K562 (cell line): ENCODE results near the gene RBMS3. TPM values are rescaled to one million over a fixed set of nuclear protein-coding genes. Genes with fewer than 3 reads are reported as not detected.

ENCODE experiments used
- ATAC-seq: fragments of 200-7000 bp; cut with Tn5 transposase; 3 replicates; pipeline ENCODE4 v1.9.1; 2020; ENCODE audit warnings: moderate library complexity
- BruUV-seq: library from RNA; stranded (reverse); fragments of 400-500 nt; replicated peaks from 2 replicates; lab custom pipeline; 2021; lab: Mats Ljungman, UMichigan
- CTCF ChIA-PET: fragments of 300-600 bp; formaldehyde crosslinking; extraction: SDS; loops from one replicate; lab custom pipeline; 2021; ENCODE audit warnings: low intra/inter-chr PET ratio; lab: Yijun Ruan, JAX
- POLR2A ChIA-PET: fragments of 300-600, 350-650 bp; sonication (Branson Sonifier 250); formaldehyde crosslinking; extraction: SDS; loops from one replicate; lab custom pipeline; 2021; ENCODE audit warnings: antibody characterized with exemption, inconsistent platforms; lab: Yijun Ruan, JAX
- DNase-seq, 4 experiments: peaks; one replicate each; pipeline versions ENCODE4 v3.0.0 to v3.0.0-alpha.2; 2011 to 2018; ENCODE audit warnings: low spot score in 3 of 4, mixed read lengths in 3 of 4; ENCODE audit errors: extremely low read depth in 1 of 4
- FAIRE-seq: peaks from 2 replicates; lab custom pipeline; 2011; peaks lifted over from hg19 to GRCh38; lab: Jason Lieb, UNC
- H2AFZ ChIP-seq: 2 replicates; pipeline ENCODE4 v1.6.0; 2011; ENCODE audit warnings: low read depth, low read length, control low read depth, inconsistent platforms
- H3K27ac ChIP-seq: fragments of 200-600 bp; 3 replicates; pipeline ENCODE4 v1.8.0; 2011; ENCODE audit warnings: low read depth, mild to moderate bottlenecking, control low read depth, inconsistent platforms, low read length, moderate library complexity, mixed read lengths; ENCODE audit errors: extremely low read depth
- H3K27me3 ChIP-seq, 2 experiments: fragments of 300-600 bp in 1 of 2; 2 replicates in 1 of 2; 3 replicates in 1 of 2; pipeline versions ENCODE4 v1.6.0 to v1.8.0; 2011; ENCODE audit warnings: inconsistent platforms in 2 of 2, low read length in 2 of 2, mild to moderate bottlenecking in 1 of 2, mixed read lengths in 1 of 2, moderate library complexity in 1 of 2; ENCODE audit not compliant: control insufficient read depth in 2 of 2, insufficient read depth in 2 of 2
- H3K36me3 ChIP-seq: fragments of 300-600 bp; 3 replicates; pipeline ENCODE4 v1.8.0; 2011; ENCODE audit warnings: mild to moderate bottlenecking, low read length, inconsistent platforms; ENCODE audit not compliant: control insufficient read depth, insufficient read depth
- H3K4me1 ChIP-seq, 2 experiments: fragments of 200-600 bp in 1 of 2; replicated peaks in 1 of 2; 2 replicates in 1 of 2; 3 replicates in 1 of 2; pipeline versions ENCODE4 v1.5.1 to v1.8.0; 2011; ENCODE audit warnings: inconsistent platforms in 2 of 2, low read length in 2 of 2, mild to moderate bottlenecking in 1 of 2, mixed read lengths in 1 of 2, moderate library complexity in 1 of 2; ENCODE audit not compliant: control insufficient read depth in 2 of 2, insufficient read depth in 2 of 2
- H3K4me2 ChIP-seq: 2 replicates; pipeline ENCODE4 v1.6.1; 2011; ENCODE audit warnings: low read length, control low read depth, inconsistent platforms, mixed read lengths; ENCODE audit not compliant: insufficient read depth
- H3K4me3 ChIP-seq: fragments of 200-600 bp; sonication (generic), shearing (Covaris generic); 2 replicates; pipeline ENCODE4 v1.5.1; 2016; ENCODE audit warnings: control low read depth, inconsistent platforms
- H3K79me2 ChIP-seq: fragments of 200-600 bp; 3 replicates; pipeline ENCODE4 v1.8.0; 2011; ENCODE audit warnings: low read length, inconsistent platforms; ENCODE audit not compliant: control insufficient read depth, insufficient read depth
- H3K9ac ChIP-seq, 2 experiments: 2 replicates each; pipeline versions ENCODE4 v1.6.0 to v1.6.1; 2011; ENCODE audit warnings: low read depth in 2 of 2, low read length in 2 of 2, control low read depth in 1 of 2, inconsistent platforms in 1 of 2, mild to moderate bottlenecking in 1 of 2, mixed read lengths in 1 of 2; ENCODE audit not compliant: insufficient read depth in 1 of 2
- H3K9me1 ChIP-seq: one replicate; pipeline ENCODE4 v1.6.0; 2011; ENCODE audit warnings: inconsistent platforms, mild to moderate bottlenecking, low read length, moderate library complexity; ENCODE audit not compliant: control insufficient read depth, insufficient read depth
- H3K9me3 ChIP-seq: replicated peaks from 2 replicates; pipeline ENCODE4 v1.5.1; 2011; ENCODE audit warnings: low read depth, low read length, inconsistent platforms; ENCODE audit not compliant: control insufficient read depth, insufficient read depth
- H4K20me1 ChIP-seq: replicated peaks from 2 replicates; pipeline ENCODE4 v1.6.1; 2011; ENCODE audit warnings: low read length, inconsistent platforms, mixed read lengths; ENCODE audit not compliant: control insufficient read depth, insufficient read depth
- CAMTA2 ChIP-seq: fragments of 250-450 bp; sonication (Bioruptor Pico); conservative IDR thresholded peaks from 2 replicates; pipeline ENCODE4 v1.5.1; 2022
- FOS ChIP-seq: IDR thresholded peaks from 3 replicates; pipeline ENCODE4 v1.6.1; 2011; ENCODE audit not compliant: insufficient read length; ENCODE audit errors: extremely low read depth
- FOXJ2 ChIP-seq: fragments of 200-800 bp; sonication (Bioruptor generic); IDR thresholded peaks from 2 replicates; pipeline ENCODE4 v1.6.1; 2016; ENCODE audit warnings: missing genetic modification characterization, missing compliant biosample characterization
- HNRNPH1 ChIP-seq: fragments of 200-400 bp; formaldehyde crosslinking; optimal IDR thresholded peaks from 2 replicates; pipeline ENCODE3; 2017; ENCODE audit warnings: low read depth, mild to moderate bottlenecking, low read length, moderate library complexity
- IFI16 ChIP-seq: fragments of 250-450 bp; sonication (Bioruptor Pico); IDR thresholded peaks from 2 replicates; pipeline ENCODE4 v2.1.2; 2022; ENCODE audit warnings: mild to moderate bottlenecking, inconsistent platforms
- KLF10 ChIP-seq: fragments of 250-450 bp; sonication (Bioruptor Pico); IDR thresholded peaks from 2 replicates; pipeline ENCODE4 v1.6.1; 2021; ENCODE audit warnings: matching md5 sums
- NFATC3 ChIP-seq: fragments of 450-650 bp; IDR thresholded peaks from 2 replicates; pipeline ENCODE4 v1.6.1; 2017; ENCODE audit warnings: mild to moderate bottlenecking
- NFXL1 ChIP-seq: fragments of 450-650 bp; formaldehyde crosslinking; IDR thresholded peaks from 2 replicates; pipeline ENCODE4 v1.4.0; 2021; ENCODE audit warnings: mild to moderate bottlenecking
- POLR3A ChIP-seq: IDR thresholded peaks from 2 replicates; pipeline ENCODE4 v1.6.1; 2011; ENCODE audit warnings: borderline replicate concordance, mild to moderate bottlenecking, moderate library complexity; ENCODE audit not compliant: insufficient read length, insufficient read depth; ENCODE audit errors: extremely low read depth
- RBM14 ChIP-seq: fragments of 200-400 bp; formaldehyde crosslinking; IDR thresholded peaks from 2 replicates; pipeline ENCODE4 v1.6.1; 2018; ENCODE audit warnings: low read depth, mild to moderate bottlenecking, low read length, moderate library complexity, borderline replicate concordance; ENCODE audit not compliant: insufficient read depth
- SIN3B ChIP-seq: fragments of 450-650 bp; IDR thresholded peaks from 2 replicates; pipeline ENCODE4 v1.6.1; 2017; ENCODE audit warnings: low read depth, mild to moderate bottlenecking, moderate library complexity
- XRCC3 ChIP-seq: fragments of 450-650 bp; IDR thresholded peaks from 2 replicates; pipeline ENCODE4 v1.6.1; 2017; ENCODE audit warnings: mild to moderate bottlenecking, moderate library complexity
- WGBS: fragments of 100-300 bp; shearing (Covaris generic); methylation state at CpG from one replicate; pipeline ENCODE4 v1.1.6; 2016; ENCODE audit warnings: low coverage, mixed read lengths; ENCODE audit not compliant: insufficient coverage; ENCODE audit errors: missing lambda C conversion rate; 5-methylcytosine and 5-hydroxymethylcytosine counted together
- in situ Hi-C: fragments of 300-500 bp; cut with MboI; formaldehyde crosslinking; loops from 4 replicates; pipeline ENCODE4 v1.15.0; 2018; ENCODE audit warnings: inconsistent platforms, mixed read lengths
- intact Hi-C: fragments of 100-400 bp; cut with micrococcal nuclease; formaldehyde crosslinking; loops from 2 replicates; pipeline ENCODE4 v1.14.2; 2022
- polyA plus RNA-seq, 8 experiments: library from polyadenylated mRNA; depleted of rRNA in 4 of 8; stranded (reverse) in 5 of 8; unstranded in 3 of 8; fragments of >200 nt; fragmentation: Nextera tagmentation in 2 of 8; fragmentation: Illumina TruSeq in 1 of 8; extraction: Ambion mirVana in 2 of 8; extraction: Trizol in 1 of 8; gene quantifications; 2 replicates each; pipeline versions ENCODE4 v1.2.1 to v1.2.3, GENCODE V29; 2011 to 2014; ENCODE audit warnings: inconsistent platforms in 1 of 8, missing spikeins in 1 of 8
- total RNA-seq, 7 experiments: library from RNA; depleted of rRNA in 6 of 7; stranded (reverse); fragments of >200 nt in 6 of 7; fragmentation: Illumina TruSeq in 2 of 7; extraction: Trizol in 2 of 7; gene quantifications; 2 replicates each; pipeline versions ENCODE4 v1.2.1 to v1.2.3, GENCODE V29; 2011 to 2021; ENCODE audit warnings: low replicate concordance in 1 of 7
- TF ChIP-seq, protein P1 (sequence below): fragments of 450-650 bp; IDR thresholded peaks from 2 replicates; pipeline ENCODE4 v1.6.1; 2016; ENCODE audit warnings: mild to moderate bottlenecking
- TF ChIP-seq, protein P2 (sequence below): fragments of 200-800 bp; sonication (Bioruptor generic); IDR thresholded peaks from 2 replicates; pipeline ENCODE4 v1.6.1; 2017; ENCODE audit warnings: missing genetic modification characterization, missing compliant biosample characterization
- TF ChIP-seq, protein P3 (sequence below): IDR thresholded peaks from 3 replicates; pipeline ENCODE4 v1.6.1; 2011; ENCODE audit warnings: borderline replicate concordance, mild to moderate bottlenecking; ENCODE audit not compliant: insufficient read length, insufficient read depth
- TF ChIP-seq, protein P4 (sequence below): sonication (generic); formaldehyde crosslinking; IDR thresholded peaks from 2 replicates; pipeline ENCODE4 v1.8.0; 2022; ENCODE audit warnings: mild to moderate bottlenecking, missing genetic modification reagents

RBMS3 gene
- total and polyA plus RNA-seq, 9 of the 15 experiments (the other 6 are each of a cell fraction or from before 2014, with no cell fraction given) = 0.20 TPM; not detected in 8

DNA sequence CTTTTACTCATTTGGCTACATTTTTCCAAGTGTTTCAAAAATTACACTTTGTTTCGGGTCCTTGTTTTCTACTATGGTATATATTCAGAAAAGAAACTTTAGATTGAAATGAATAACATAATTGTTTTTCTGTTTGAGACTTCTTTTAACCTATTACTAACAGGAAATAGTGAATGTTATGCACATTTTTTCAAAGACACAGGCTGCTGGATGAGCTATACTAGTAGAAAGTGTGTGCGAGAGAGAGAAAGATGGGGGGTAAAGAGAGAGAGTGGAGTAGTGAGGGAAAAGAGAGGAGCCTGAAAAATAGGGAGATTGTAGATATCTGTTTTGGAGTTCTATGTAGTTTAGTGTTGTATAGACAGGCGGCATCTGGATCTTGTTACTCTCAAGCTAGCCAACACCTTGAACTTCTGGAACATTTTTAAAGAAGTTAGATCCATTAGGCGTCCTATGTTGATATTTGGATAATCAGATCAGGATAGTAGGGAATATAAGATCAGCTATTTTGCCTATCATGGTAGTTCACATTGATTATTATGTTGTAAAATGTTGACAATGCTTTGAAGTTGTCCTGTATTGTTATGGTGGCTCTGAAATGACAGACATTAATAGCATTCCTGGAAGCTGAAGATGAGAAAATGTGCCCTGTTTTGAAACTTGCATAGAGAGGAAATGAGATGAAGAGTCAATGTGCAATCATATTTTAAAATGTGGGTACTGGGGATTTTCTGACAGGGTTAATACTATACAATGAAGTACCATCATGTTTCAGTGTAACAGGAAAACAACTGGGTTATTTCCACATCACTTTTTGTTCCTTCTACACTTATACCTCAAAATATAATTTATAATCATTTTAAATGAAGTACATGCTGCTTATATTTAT lies 2.6 kb downstream of the RBMS3 start:
- intact Hi-C loops = no loop called here
- DNase-seq (no peak), FAIRE-seq (no peak), ATAC-seq (no peak)
- Histone ChIP-seq H4K20me1 (no peaks in the 10 kb centered on the region), H3K4me2 (no peak overlapping the region), H2AFZ (no peak overlapping the region), H3K9ac (no peak overlapping the region), H3K9me1 (no peaks in the 10 kb centered on the region), H3K36me3 (no peaks in the 10 kb centered on the region), H3K9me3 (no peaks in the 10 kb centered on the region; the same call in 1 of the 2 replicates), H3K27ac (no peak overlapping the region), H3K4me3 (no peak overlapping the region), H3K79me2 (no peaks in the 10 kb centered on the region), H3K27me3 (no peaks in the 10 kb centered on the region), H3K4me1 (no peaks in the 10 kb centered on the region)
- ChIA-PET CTCF (no interaction called here), POLR2A (no interaction called here)
- 6% methylated on average over 4 of the region's 4 CpGs for WGBS
- in situ Hi-C loops = no loop called here
- no peak for TF ChIP-seq NFXL1 (CRISPR knock-in tag)
- TF ChIP-seq, protein P1, sequence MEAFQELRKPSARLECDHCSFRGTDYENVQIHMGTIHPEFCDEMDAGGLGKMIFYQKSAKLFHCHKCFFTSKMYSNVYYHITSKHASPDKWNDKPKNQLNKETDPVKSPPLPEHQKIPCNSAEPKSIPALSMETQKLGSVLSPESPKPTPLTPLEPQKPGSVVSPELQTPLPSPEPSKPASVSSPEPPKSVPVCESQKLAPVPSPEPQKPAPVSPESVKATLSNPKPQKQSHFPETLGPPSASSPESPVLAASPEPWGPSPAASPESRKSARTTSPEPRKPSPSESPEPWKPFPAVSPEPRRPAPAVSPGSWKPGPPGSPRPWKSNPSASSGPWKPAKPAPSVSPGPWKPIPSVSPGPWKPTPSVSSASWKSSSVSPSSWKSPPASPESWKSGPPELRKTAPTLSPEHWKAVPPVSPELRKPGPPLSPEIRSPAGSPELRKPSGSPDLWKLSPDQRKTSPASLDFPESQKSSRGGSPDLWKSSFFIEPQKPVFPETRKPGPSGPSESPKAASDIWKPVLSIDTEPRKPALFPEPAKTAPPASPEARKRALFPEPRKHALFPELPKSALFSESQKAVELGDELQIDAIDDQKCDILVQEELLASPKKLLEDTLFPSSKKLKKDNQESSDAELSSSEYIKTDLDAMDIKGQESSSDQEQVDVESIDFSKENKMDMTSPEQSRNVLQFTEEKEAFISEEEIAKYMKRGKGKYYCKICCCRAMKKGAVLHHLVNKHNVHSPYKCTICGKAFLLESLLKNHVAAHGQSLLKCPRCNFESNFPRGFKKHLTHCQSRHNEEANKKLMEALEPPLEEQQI = no peak
- no peak for TF ChIP-seq CAMTA2
- TF ChIP-seq IFI16 (CRISPR knock-in tag) = no peak
- TF ChIP-seq, protein P2, sequence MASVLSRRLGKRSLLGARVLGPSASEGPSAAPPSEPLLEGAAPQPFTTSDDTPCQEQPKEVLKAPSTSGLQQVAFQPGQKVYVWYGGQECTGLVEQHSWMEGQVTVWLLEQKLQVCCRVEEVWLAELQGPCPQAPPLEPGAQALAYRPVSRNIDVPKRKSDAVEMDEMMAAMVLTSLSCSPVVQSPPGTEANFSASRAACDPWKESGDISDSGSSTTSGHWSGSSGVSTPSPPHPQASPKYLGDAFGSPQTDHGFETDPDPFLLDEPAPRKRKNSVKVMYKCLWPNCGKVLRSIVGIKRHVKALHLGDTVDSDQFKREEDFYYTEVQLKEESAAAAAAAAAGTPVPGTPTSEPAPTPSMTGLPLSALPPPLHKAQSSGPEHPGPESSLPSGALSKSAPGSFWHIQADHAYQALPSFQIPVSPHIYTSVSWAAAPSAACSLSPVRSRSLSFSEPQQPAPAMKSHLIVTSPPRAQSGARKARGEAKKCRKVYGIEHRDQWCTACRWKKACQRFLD (CRISPR knock-in tag) = no peak
- TF ChIP-seq HNRNPH1 = no peak
- no peak for TF ChIP-seq FOS
- no peak for TF ChIP-seq FOXJ2 (tag)
- no peak for TF ChIP-seq SIN3B
- TF ChIP-seq, protein P3, sequence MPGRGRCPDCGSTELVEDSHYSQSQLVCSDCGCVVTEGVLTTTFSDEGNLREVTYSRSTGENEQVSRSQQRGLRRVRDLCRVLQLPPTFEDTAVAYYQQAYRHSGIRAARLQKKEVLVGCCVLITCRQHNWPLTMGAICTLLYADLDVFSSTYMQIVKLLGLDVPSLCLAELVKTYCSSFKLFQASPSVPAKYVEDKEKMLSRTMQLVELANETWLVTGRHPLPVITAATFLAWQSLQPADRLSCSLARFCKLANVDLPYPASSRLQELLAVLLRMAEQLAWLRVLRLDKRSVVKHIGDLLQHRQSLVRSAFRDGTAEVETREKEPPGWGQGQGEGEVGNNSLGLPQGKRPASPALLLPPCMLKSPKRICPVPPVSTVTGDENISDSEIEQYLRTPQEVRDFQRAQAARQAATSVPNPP = no peak
- TF ChIP-seq RBM14 = no peak
- no peak for TF ChIP-seq NFATC3
- TF ChIP-seq, protein P4, sequence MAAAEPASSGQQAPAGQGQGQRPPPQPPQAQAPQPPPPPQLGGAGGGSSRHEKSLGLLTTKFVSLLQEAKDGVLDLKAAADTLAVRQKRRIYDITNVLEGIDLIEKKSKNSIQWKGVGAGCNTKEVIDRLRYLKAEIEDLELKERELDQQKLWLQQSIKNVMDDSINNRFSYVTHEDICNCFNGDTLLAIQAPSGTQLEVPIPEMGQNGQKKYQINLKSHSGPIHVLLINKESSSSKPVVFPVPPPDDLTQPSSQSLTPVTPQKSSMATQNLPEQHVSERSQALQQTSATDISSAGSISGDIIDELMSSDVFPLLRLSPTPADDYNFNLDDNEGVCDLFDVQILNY = no peak
- no peak for TF ChIP-seq XRCC3
- TF ChIP-seq POLR3A = no peak
- TF ChIP-seq KLF10 (CRISPR knock-in tag) = no peak
- BruUV-seq = no TSS peak
